Large intestine (tissue), 3 donors: ENCODE data around the gene SYT5. TPM values are rescaled to one million over a fixed set of nuclear protein-coding genes. Genes with fewer than 3 reads are reported as not detected.
A peak's percentile ranks its signal among the peaks of the same experiment; 100 is the strongest.
"Not testable (repeated sequence)": the region's sequence is repeated elsewhere in the genome, so short reads cannot be mapped to it uniquely, and the experiment has no call there.

Experiments used
- DNase-seq, 2 donors: peaks; one replicate each; pipeline versions ENCODE4 v3.0.0 to v3.0.0-alpha.2; 2013
- H3K27ac ChIP-seq: one replicate; pipeline ENCODE4 v1.5.1; 2013; ENCODE audit warnings: low read length
- H3K27me3 ChIP-seq: 2 replicates; pipeline ENCODE4 v1.6.1; 2013; ENCODE audit warnings: low read length; ENCODE audit not compliant: control insufficient read depth, insufficient read depth
- H3K36me3 ChIP-seq: 2 replicates; pipeline ENCODE4 v1.6.1; 2013; ENCODE audit warnings: low read length; ENCODE audit not compliant: control insufficient read depth, insufficient read depth
- H3K4me1 ChIP-seq: one replicate; pipeline ENCODE4 v1.6.1; 2013; ENCODE audit warnings: low read length; ENCODE audit not compliant: control insufficient read depth, insufficient read depth
- H3K4me3 ChIP-seq: one replicate; pipeline ENCODE4 v1.5.1; 2013; ENCODE audit warnings: low read length
- H3K9me3 ChIP-seq: one replicate; pipeline ENCODE4 v1.6.1; 2013; ENCODE audit warnings: mild to moderate bottlenecking, low read depth, low read length, moderate library complexity; ENCODE audit not compliant: control insufficient read depth
- WGBS: methylation state at CpG from one replicate; pipeline ENCODE4 v1.1.5; 2013; ENCODE audit warnings: low lambda C conversion rate; ENCODE audit not compliant: insufficient coverage; 5-methylcytosine and 5-hydroxymethylcytosine counted together
- polyA plus RNA-seq: library from polyadenylated mRNA; unstranded; fragments of 120-200 nt; gene quantifications from one replicate; pipeline ENCODE4 v1.2.1, GENCODE V29; 2013

The SYT5 gene
- polyA plus RNA-seq, 1 donor = 9.1 TPM

DNA sequence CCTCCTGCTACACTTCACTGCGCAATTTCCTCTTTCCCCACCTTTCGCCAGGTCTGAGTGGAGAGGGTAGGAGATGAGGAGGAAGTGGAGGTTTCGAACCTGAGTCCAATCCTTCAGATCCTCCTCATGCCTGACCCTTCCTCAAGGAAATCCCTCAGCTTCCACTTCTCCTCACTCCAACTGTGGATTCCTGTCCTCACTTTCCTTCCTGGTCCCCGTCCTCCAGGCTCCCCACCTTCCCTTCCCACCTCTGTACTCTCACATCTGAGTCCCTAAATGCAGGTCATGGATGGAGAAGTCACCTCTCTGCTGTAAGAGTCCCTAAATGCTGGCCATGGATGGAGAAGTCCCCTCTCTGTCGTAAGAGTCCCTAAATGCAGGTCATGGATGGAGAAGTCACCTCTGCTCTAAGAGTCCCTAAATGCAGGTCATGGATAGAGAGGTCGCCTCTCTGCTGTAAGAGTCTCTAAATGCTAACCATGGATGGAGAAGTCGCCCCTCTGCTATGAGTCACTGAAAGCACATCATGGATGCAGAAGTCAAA lies 45.4 kb upstream of the SYT5 start:
- Histone ChIP-seq H3K9me3 (no peaks in the 10 kb centered on the region), H3K27me3 (no peaks in the 10 kb centered on the region), H3K4me1 (peaks cover 44% of the 10 kb centered on the region), H3K27ac (no peak overlapping the region), H3K4me3 (no peak overlapping the region), H3K36me3 (peaks cover 50% of the 10 kb centered on the region)
- WGBS = 88% methylated on average over 1 of the region's 7 CpGs
- no peak for DNase-seq

DNA sequence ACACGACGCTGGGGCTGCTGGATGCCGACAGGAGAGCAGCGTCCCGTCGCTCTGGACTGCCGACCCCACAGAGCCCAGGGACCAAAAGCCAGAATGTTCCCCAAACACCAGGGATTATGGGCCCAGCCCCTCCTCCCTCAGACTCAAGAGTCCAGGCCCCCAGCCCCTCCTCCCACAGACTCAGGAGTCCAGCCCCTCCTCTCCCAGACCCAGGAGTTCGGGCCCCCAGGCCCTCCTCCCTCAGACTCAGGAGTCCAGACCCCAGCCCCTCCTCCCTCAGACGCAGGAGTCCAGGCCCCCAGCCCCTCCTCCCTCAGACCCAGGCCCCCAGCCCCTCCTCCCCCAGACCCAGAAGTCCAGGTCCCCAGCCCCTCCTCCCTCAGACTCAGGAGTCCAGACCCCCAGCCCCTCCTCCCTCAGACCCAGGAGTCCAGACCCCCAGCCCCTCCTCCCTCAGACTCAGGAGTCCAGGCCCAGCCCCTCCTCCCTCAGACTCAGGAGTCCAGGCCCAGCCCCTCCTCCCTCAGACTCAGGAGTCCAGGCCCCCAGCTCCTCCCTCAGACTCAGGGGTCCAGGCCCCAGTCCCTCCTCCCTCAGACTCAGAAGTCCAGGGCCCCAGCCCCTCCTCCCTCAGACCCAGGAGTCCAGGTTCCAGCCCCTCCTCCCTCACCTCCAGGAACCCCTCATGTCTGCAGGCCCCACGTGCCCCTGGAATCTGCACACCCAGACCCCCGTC lies 44.8 kb upstream of the SYT5 start:
- H3K4me3 ChIP-seq, H3K27ac ChIP-seq, DNase-seq, H3K27me3 ChIP-seq, H3K9me3 ChIP-seq: not testable (repeated sequence)
- WGBS = no CpG with 5 or more reads among the region's 11 CpGs
- Histone ChIP-seq H3K4me1 (peaks cover 37% of the 10 kb centered on the region), H3K36me3 (peaks cover 46% of the 10 kb centered on the region)

DNA sequence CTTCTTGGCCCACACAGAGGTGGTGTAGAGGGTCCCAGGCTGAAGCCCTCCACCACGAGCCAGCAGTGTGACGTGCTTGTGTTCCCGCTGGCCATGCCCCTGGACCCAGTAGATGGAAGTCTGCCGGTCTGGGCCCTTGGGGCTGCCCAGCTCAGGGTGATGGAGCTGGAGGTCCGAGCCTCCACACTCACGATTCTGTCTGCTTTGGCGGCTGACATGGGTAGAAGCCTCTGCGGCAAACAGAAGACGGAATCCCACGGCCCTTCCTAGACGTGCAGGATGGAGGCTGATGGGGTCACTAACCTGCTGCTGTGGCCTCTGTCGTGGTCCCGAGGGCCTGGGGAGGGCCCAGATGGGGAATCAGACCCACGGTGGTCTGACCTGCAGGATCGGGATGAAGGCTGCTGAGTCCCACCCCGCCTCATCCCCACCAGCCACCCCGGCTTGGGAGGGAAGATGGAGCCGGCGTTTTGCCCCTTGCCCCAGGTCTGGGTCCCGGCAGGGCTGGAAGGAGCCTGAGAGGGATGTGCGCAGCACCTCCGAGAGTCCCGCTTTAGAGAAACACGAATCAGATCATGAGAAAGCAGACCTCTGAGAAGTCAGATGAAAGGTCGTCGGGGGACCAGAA lies 44.1 kb upstream of the SYT5 start:
- Histone ChIP-seq H3K4me1 (peaks cover 30% of the 10 kb centered on the region), H3K4me3 (no peak overlapping the region), H3K27me3 (no peaks in the 10 kb centered on the region), H3K36me3 (peaks cover 41% of the 10 kb centered on the region), H3K9me3 (no peaks in the 10 kb centered on the region), H3K27ac (no peak overlapping the region)
- WGBS = 90% methylated on average over 2 of the region's 26 CpGs
- no peak for DNase-seq

DNA sequence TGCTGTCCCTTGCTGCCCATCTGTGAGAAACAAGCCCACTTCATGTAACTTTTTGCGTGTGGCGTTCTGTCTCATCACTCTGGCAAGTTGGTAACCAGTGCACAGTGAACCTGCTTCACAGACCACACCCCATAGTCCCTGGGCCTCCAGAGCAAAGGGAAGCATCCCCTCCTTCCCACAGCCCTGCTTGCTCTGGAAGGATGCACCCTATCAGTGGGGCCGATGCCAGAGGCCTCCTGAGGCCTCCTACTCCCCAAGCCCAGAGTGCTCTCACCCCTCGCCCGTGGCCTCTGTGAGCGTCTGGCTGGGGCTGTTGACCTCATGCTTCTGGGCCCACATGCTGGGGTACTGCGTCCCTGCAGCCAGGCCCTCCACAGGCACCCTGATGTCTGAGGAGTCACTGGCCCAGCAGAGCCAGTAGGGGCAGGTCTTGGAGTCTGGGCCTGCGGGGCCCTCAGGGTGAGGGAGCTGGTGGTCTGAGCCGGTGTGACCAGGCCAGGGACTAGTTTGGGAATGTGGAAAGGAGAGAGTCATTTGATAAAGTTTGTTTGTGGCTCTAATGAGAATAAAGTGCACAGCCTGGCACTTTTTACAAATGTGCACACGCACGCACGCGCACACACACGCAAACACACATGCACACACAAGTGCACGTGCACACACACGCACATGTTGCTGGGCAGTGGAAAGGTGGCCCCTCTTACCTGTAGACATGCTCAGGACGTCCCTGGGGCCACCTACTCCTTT lies 43.4 kb upstream of the SYT5 start:
- peaks cover 26% of the 10 kb centered on the region for H3K4me1 ChIP-seq
- H3K36me3 ChIP-seq = peaks cover 41% of the 10 kb centered on the region
- H3K4me3 ChIP-seq = no peak overlapping the region
- DNase-seq = no peak
- H3K27me3 ChIP-seq = no peaks in the 10 kb centered on the region
- H3K27ac ChIP-seq = no peak overlapping the region
- WGBS = 83% methylated on average over 1 of the region's 17 CpGs
- H3K9me3 ChIP-seq = no peaks in the 10 kb centered on the region

DNA sequence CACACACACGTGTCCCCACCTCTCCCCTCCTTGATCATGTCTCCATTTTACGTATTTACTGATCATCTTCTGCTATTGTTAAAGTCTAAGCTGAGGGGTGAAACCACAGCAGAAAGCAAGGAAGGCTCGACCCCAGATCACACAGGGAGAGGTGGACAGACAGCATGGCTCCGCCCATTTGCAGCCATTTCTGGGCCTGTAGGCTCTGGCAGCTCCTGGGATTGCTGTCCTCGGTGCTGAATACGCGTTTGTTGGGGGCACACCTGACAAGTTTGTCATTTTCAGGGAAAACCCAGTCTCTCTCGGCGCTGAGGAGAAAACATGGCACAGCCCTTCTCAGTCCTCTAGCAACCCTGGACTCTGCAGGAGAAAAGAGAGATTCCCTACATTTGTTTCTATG lies 40.4 kb upstream of the SYT5 start:
- WGBS = no CpG with 5 or more reads among the region's 9 CpGs
- Histone ChIP-seq H3K27ac (no peak overlapping the region), H3K36me3 (peaks cover 22% of the 10 kb centered on the region), H3K27me3 (no peaks in the 10 kb centered on the region), H3K9me3 (no peaks in the 10 kb centered on the region), H3K4me1 (peaks cover 17% of the 10 kb centered on the region), H3K4me3 (no peak overlapping the region)
- DNase-seq = no peak

DNA sequence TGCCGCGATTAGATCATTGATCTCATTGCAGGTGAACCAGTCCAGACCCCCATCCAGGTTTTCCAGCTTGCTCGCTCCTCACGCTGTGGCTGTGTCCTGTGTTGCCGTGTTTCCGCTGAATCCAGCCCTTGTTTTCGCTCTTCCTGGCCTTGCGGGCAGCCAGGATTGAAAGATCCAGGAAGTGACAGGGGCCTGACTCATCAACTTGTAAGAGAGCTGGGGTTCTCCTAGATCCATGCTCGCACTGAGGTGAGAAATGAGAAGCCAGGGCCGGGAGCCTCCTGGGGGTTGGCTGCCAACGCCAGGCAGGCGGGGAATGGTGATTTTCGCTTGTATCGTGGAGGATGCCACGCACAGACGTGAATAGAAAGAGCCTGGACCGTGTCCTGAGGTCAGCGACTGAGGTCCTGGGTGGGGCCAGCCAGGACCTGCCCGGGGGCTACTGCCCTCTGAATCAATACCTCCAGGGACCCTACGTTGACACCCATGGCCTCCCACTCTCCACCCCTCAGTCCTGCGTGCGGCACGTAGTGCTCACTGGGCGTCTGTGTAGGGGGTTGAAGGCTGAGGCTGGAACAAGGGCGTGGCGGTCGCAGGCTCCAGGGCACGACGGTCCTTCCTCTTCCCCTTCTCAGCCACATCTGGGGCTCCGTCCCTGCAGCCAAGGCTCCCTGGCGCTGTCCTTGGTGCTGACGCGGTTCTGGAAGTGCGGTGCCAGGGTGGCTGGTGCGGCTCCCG lies 36.5 kb upstream of the SYT5 start:
- peak; percentile 93 to 96 for DNase-seq
- Histone ChIP-seq H3K27me3 (no peaks in the 10 kb centered on the region), H3K36me3 (no peaks in the 10 kb centered on the region), H3K27ac (peak overlapping the region; percentile 92), H3K4me3 (peak overlapping the region; percentile 50), H3K9me3 (peaks cover 9% of the 10 kb centered on the region), H3K4me1 (peaks cover 11% of the 10 kb centered on the region)
- no CpG with 5 or more reads among the region's 36 CpGs for WGBS

DNA sequence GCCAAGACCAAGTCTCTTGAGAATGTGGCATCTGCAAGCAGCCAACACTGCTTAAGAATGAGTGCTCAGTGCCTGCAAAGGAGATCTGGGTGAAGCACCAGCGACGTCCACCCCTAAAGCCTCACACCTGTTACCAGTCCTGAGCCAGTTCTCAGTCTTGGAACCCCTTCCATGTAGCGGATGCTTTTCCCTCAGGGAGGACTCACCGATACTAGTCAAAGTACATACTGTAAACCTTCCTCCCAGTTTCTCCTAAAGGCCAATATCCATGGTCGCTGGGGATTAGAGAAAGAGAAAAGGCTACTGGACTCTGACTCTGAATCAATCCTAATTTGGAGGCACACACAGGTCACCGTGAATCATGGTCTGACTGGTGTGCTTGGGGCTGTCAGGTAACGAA lies 33.5 kb upstream of the SYT5 start:
- Histone ChIP-seq H3K27ac (no peak overlapping the region), H3K9me3 (peaks cover 9% of the 10 kb centered on the region), H3K27me3 (no peaks in the 10 kb centered on the region), H3K4me3 (no peak overlapping the region), H3K4me1 (peaks cover 19% of the 10 kb centered on the region), H3K36me3 (no peaks in the 10 kb centered on the region)
- no CpG with 5 or more reads among the region's 7 CpGs for WGBS
- DNase-seq = no peak

DNA sequence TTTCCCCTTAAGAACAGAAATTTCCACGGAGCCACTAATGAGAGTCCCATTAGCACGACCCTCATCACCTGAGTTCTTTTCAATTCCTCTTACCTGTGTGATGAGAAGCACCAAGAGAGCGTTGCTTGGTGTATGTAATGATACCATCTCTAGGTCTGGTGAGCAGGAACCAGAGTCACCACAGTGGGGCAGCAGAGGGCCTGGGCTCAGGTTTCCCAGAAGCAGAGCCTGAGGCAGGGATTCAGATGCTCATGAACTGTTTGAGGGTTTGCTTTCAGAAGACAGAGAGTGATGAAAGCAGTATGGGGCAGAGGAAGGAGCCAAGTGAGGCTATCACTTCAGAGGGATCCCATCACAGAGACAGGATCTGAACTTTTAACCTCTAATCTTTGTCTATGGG lies 32.4 kb upstream of the SYT5 start:
- Histone ChIP-seq H3K4me1 (peaks cover 17% of the 10 kb centered on the region), H3K27ac (no peak overlapping the region), H3K27me3 (no peaks in the 10 kb centered on the region), H3K4me3 (no peak overlapping the region), H3K36me3 (no peaks in the 10 kb centered on the region), H3K9me3 (peaks cover 9% of the 10 kb centered on the region)
- no peak for DNase-seq
- 100% methylated on average over 1 of the region's 3 CpGs for WGBS

DNA sequence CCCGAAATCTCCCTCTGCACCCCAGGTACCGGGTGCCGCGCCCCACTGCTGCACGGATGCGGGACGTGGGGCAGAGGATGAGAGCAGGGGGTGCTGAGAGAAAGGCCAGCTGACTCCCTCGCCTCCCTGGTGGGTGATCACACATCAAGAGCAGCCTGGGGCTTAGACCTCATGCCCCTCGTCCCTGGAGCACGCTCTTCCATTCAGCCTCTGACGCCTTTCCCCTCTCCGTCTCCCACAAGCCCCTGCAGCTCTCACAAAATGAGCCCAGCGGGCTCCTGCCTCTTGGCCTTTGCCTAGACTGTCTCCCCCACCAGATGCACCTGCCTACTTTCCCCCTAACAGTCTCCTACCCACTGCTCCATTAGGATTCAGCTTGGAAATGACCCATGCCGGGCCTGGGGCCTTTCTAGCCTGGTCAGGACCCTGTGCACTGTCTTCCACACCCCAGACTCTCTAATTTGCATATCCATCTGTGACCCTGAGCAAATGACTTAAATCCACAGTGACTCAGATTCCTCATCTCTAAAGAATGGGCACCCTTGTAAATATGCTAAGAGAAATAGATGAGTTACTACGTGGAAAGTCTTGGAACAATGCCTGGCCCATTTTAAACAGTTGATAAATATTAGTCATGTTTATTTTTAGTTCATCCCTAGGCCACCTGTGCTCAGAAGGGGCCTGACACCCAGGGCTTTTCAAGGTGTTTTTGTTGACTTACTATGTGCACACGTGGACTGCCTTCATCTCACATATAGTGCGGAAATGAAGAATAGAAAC lies 29.8 kb upstream of the SYT5 start:
- peak in 1 of 2 donors; percentile 56 for DNase-seq
- peaks cover 7% of the 10 kb centered on the region for H3K36me3 ChIP-seq
- H3K27ac ChIP-seq = peak overlapping the region; percentile 84
- H3K4me3 ChIP-seq = no peak overlapping the region
- H3K27me3 ChIP-seq = no peaks in the 10 kb centered on the region
- H3K9me3 ChIP-seq = peaks cover 9% of the 10 kb centered on the region
- no CpG with 5 or more reads among the region's 17 CpGs for WGBS
- H3K4me1 ChIP-seq = peaks cover 11% of the 10 kb centered on the region
